Epithelial cell of proximal tubule (primary cell): ENCODE results near the gene NEGR1. TPM values are rescaled to one million over a fixed set of nuclear protein-coding genes. Genes with fewer than 3 reads are reported as not detected.

Experiments used
- DNase-seq: peaks from one replicate; pipeline ENCODE4 v3.0.0-alpha.2; 2011; ENCODE audit warnings: low read depth
- H3K4me3 ChIP-seq: 2 replicates; pipeline ENCODE4 v1.5.1; 2011; ENCODE audit warnings: low read depth, mild to moderate bottlenecking, low read length
- CTCF ChIP-seq: conservative IDR thresholded peaks from 2 replicates; pipeline ENCODE4 v1.5.1; 2012; ENCODE audit warnings: low read depth, mild to moderate bottlenecking, low read length
- total RNA-seq: library from RNA; depleted of rRNA; stranded (reverse); fragments of >200 nt; gene quantifications from 2 replicates; pipeline ENCODE4 v1.2.3, GENCODE V29; 2015

The NEGR1 gene
- total RNA-seq, 1 donor from 2014 or later: 3.1 TPM

GRCh38 chr1:72111662-72112061 is 170.7 kb downstream of the NEGR1 start:
- no peak for DNase-seq
- no peak for TF ChIP-seq CTCF
- H3K4me3 ChIP-seq: no peak overlapping the region

GRCh38 chr1:72109916-72110315 is 172.4 kb downstream of the NEGR1 start:
- no peak overlapping the region for H3K4me3 ChIP-seq
- no peak for TF ChIP-seq CTCF
- no peak for DNase-seq

- no peak for TF ChIP-seq CTCF
- peak; percentile 19 for DNase-seq
- no peak overlapping the region for H3K4me3 ChIP-seq
Measured at GRCh38 chr1:72105201-72105600, 177.1 kb downstream of the NEGR1 start.

- no peak overlapping the region for H3K4me3 ChIP-seq
- no peak for DNase-seq
- no peak for TF ChIP-seq CTCF
Measured at GRCh38 chr1:72101840-72102632, 180.3 kb downstream of the NEGR1 start.

GRCh38 chr1:72100771-72101170 is 181.6 kb downstream of the NEGR1 start:
- no peak for DNase-seq
- H3K4me3 ChIP-seq: no peak overlapping the region
- no peak for TF ChIP-seq CTCF

GRCh38 chr1:72097851-72098570 is 184.3 kb downstream of the NEGR1 start:
- no peak overlapping the region for H3K4me3 ChIP-seq
- DNase-seq: no peak
- TF ChIP-seq CTCF: no peak

- TF ChIP-seq CTCF: no peak
- H3K4me3 ChIP-seq: no peak overlapping the region
- no peak for DNase-seq
Measured at GRCh38 chr1:72094209-72094608, 188.1 kb downstream of the NEGR1 start.
